HepG2 (cell line): ENCODE measurements around the gene OR6S1. TPM values are rescaled to one million over a fixed set of nuclear protein-coding genes. Genes with fewer than 3 reads are reported as not detected.
A peak's percentile ranks its signal among the peaks of the same experiment; 100 is the strongest.

Source experiments
- ERF ChIP-seq: IDR thresholded peaks from 2 replicates; pipeline ENCODE4 v1.6.1; 2018; ENCODE audit warnings: missing biosample characterization, missing genetic modification reagents
- GLMP ChIP-seq: sonication (generic); formaldehyde crosslinking; IDR thresholded peaks from 2 replicates; pipeline ENCODE4 v1.9.0; 2021; ENCODE audit warnings: missing genetic modification reagents, mild to moderate bottlenecking, borderline replicate concordance
- KDM3A ChIP-seq: IDR thresholded peaks from 2 replicates; pipeline ENCODE4 v1.6.1; 2018; ENCODE audit warnings: low read depth, missing compliant biosample characterization
- KDM5A ChIP-seq: fragments of 200-600 bp; sonication (generic); IDR thresholded peaks from 2 replicates; pipeline ENCODE4 v1.7.0; 2018; ENCODE audit warnings: antibody characterized with exemption, mild to moderate bottlenecking, low read length, borderline replicate concordance
- KDM6A ChIP-seq: IDR thresholded peaks from 2 replicates; pipeline ENCODE4 v1.6.1; 2016; ENCODE audit warnings: low read depth
- KLF6 ChIP-seq: IDR thresholded peaks from 2 replicates; pipeline ENCODE4 v1.8.0; 2016; ENCODE audit warnings: missing biosample characterization, missing genetic modification reagents
- MTA1 ChIP-seq: sonication (generic); formaldehyde crosslinking; IDR thresholded peaks from 2 replicates; pipeline ENCODE4 v1.4.0; 2020; ENCODE audit warnings: missing genetic modification reagents, mild to moderate bottlenecking, borderline replicate concordance
- MYNN ChIP-seq: sonication (generic); formaldehyde crosslinking; IDR thresholded peaks from 2 replicates; pipeline ENCODE4 v1.4.0; 2020; ENCODE audit warnings: mild to moderate bottlenecking, low read depth, missing genetic modification reagents
- MZF1 ChIP-seq: sonication (generic); formaldehyde crosslinking; IDR thresholded peaks from 2 replicates; pipeline ENCODE4 v1.8.1; 2023; ENCODE audit warnings: mild to moderate bottlenecking, missing genetic modification reagents, borderline replicate concordance
- NFYB ChIP-seq: sonication (generic); formaldehyde crosslinking; IDR thresholded peaks from 2 replicates; pipeline ENCODE4 v1.4.0; 2020; ENCODE audit warnings: missing genetic modification reagents
- PHF21A ChIP-seq: sonication (generic); formaldehyde crosslinking; IDR thresholded peaks from 2 replicates; pipeline ENCODE4 v1.5.0; 2020; ENCODE audit warnings: mild to moderate bottlenecking, missing genetic modification reagents
- PPARG ChIP-seq: conservative IDR thresholded peaks from 2 replicates; pipeline ENCODE4 v1.6.1; 2016; ENCODE audit warnings: missing biosample characterization, missing genetic modification reagents
- RBM22 ChIP-seq: fragments of 200-400 bp; formaldehyde crosslinking; optimal IDR thresholded peaks from 2 replicates; pipeline ENCODE3; 2017; ENCODE audit warnings: mild to moderate bottlenecking, low read length, moderate library complexity
- SMYD3 ChIP-seq: sonication (generic); formaldehyde crosslinking; IDR thresholded peaks from 2 replicates; pipeline ENCODE4 v1.8.1; 2023; ENCODE audit warnings: mild to moderate bottlenecking, missing genetic modification reagents
- TCF7 ChIP-seq: sonication (generic); IDR thresholded peaks from 2 replicates; pipeline ENCODE4 v1.6.1; 2016; ENCODE audit warnings: antibody characterized with exemption, low read depth
- YEATS2 ChIP-seq: sonication (generic); formaldehyde crosslinking; IDR thresholded peaks from 2 replicates; pipeline ENCODE4 v1.4.0; 2020; ENCODE audit warnings: missing genetic modification reagents, borderline replicate concordance
- ZFP1 ChIP-seq: IDR thresholded peaks from 2 replicates; pipeline ENCODE4 v1.6.1; 2016
- ZMYM2 ChIP-seq: sonication (generic); formaldehyde crosslinking; IDR thresholded peaks from 2 replicates; pipeline ENCODE4 v1.8.0; 2022; ENCODE audit warnings: mild to moderate bottlenecking, missing genetic modification reagents
- ZNF510 ChIP-seq: sonication (generic); formaldehyde crosslinking; IDR thresholded peaks from 2 replicates; pipeline ENCODE4 v1.4.0; 2020; ENCODE audit warnings: low read depth, mild to moderate bottlenecking, missing genetic modification reagents
- ZNF556 ChIP-seq: sonication (generic); formaldehyde crosslinking; IDR thresholded peaks from 2 replicates; pipeline ENCODE4 v1.4.0; 2020; ENCODE audit warnings: mild to moderate bottlenecking, missing genetic modification reagents, borderline replicate concordance
- ZNF703 ChIP-seq: sonication (generic); formaldehyde crosslinking; IDR thresholded peaks from 2 replicates; pipeline ENCODE4 v1.5.1; 2020; ENCODE audit warnings: missing genetic modification reagents, mild to moderate bottlenecking, moderate library complexity, borderline replicate concordance
- ZSCAN30 ChIP-seq: sonication (generic); formaldehyde crosslinking; IDR thresholded peaks from 2 replicates; pipeline ENCODE4 v1.5.0; 2020; ENCODE audit warnings: mild to moderate bottlenecking, missing genetic modification reagents
- polyA plus RNA-seq, 8 experiments: library from polyadenylated mRNA; depleted of rRNA in 3 of 8; stranded (reverse) in 7 of 8; unstranded in 1 of 8; fragments of >200 nt; fragmentation: Illumina TruSeq in 4 of 8; extraction: Trizol in 4 of 8; gene quantifications; 2 replicates each; pipeline versions ENCODE4 v1.2.1 to v1.2.3, GENCODE V29; 2011 to 2016; ENCODE audit warnings: low read depth in 4 of 8, missing spikeins in 1 of 8, mixed read lengths in 1 of 8; ENCODE audit not compliant: insufficient read depth in 1 of 8
- total RNA-seq, 5 experiments: library from RNA; depleted of rRNA; stranded (reverse); fragments of >200 nt; fragmentation: Illumina TruSeq; extraction: Trizol; gene quantifications; 2 replicates each; pipeline ENCODE4 v1.2.3, GENCODE V29; 2016; ENCODE audit warnings: low read depth in 1 of 5
- TF ChIP-seq, protein P1 (sequence below): sonication (generic); formaldehyde crosslinking; IDR thresholded peaks from 2 replicates; pipeline ENCODE4 v1.4.0; 2020; ENCODE audit warnings: missing genetic modification reagents
- TF ChIP-seq, protein P2 (sequence below): sonication (generic); formaldehyde crosslinking; IDR thresholded peaks from 2 replicates; pipeline ENCODE4 v1.4.0; 2020; ENCODE audit warnings: missing genetic modification reagents
- TF ChIP-seq, protein P3 (sequence below): sonication (generic); formaldehyde crosslinking; IDR thresholded peaks from 2 replicates; pipeline ENCODE4 v1.4.0; 2020; ENCODE audit warnings: mild to moderate bottlenecking, low read depth, missing genetic modification reagents

The OR6S1 gene
- total and polyA plus RNA-seq, 2 of the 13 experiments (the other 11 are each of a cell fraction or from before 2014, with no cell fraction given), result 0.09 TPM; not detected in 1

DNA sequence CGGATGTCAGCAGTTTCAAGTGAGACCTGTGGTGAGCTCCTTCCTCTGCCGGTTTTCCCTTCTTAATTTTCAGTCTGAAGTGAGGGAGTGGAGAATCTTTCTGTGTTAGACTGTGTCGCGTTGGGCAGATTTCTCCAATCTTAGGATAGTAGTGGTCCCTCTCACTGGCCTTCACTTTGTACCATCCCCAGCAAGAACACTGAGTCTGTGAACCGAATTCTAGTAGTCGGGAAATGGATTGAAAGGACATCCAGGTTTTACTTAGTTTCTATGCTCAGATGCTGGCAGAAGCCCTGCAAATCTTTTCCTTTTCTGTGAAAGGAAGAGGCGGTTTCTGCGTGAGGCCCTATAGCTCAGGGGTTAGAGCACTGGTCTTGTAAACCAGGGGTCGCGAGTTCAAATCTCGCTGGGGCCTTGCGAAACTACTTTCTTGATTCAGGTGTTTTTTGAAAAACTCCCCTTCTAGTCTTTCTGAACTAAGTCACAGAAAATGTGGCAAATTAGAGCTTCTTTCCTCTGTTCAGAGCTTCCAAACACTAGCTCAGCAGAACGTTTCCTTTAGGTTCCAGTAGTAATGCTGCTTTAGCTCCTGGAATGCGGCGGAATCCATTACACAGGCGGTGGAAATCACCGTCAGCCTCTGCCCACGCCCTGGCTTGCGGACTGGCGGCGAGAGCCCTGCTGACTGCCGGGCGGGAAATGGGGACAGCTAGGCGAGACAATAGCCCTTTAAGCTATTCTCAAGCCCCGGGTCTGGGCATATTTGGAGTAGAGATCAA is 40.0 kb upstream of the OR6S1 start (continued):
- TF ChIP-seq MYNN (CRISPR knock-in tag), result no peak; the same call in 1 of the 2 replicates
- TF ChIP-seq ZNF703, result no peak
- TF ChIP-seq MZF1, result peak; percentile 69; the same call in 1 of the 2 replicates
- TF ChIP-seq KDM6A (CRISPR knock-in tag), result peak; percentile 15; the same call in 1 of the 2 replicates
- 0 out of 2 replicates have a peak, but pooled peaks have one; percentile 16 for TF ChIP-seq YEATS2
- peak; percentile 36; the same call in 1 of the 2 replicates for TF ChIP-seq ERF (CRISPR knock-in tag)
- TF ChIP-seq MTA1 (CRISPR knock-in tag), result no peak
- peak; percentile 50; the same call in 1 of the 2 replicates for TF ChIP-seq ZNF556
- TF ChIP-seq KLF6 (CRISPR knock-in tag), result peak; percentile 6; the same call in 1 of the 2 replicates
- peak; percentile 33; the same call in 1 of the 2 replicates for TF ChIP-seq ZSCAN30 (CRISPR knock-in tag)
- TF ChIP-seq ZFP1 (CRISPR knock-in tag), result 0 out of 2 replicates have a peak, but pooled peaks have one; percentile 6
- peak; percentile 94 for TF ChIP-seq ZMYM2 (CRISPR knock-in tag)
- TF ChIP-seq, protein P1, sequence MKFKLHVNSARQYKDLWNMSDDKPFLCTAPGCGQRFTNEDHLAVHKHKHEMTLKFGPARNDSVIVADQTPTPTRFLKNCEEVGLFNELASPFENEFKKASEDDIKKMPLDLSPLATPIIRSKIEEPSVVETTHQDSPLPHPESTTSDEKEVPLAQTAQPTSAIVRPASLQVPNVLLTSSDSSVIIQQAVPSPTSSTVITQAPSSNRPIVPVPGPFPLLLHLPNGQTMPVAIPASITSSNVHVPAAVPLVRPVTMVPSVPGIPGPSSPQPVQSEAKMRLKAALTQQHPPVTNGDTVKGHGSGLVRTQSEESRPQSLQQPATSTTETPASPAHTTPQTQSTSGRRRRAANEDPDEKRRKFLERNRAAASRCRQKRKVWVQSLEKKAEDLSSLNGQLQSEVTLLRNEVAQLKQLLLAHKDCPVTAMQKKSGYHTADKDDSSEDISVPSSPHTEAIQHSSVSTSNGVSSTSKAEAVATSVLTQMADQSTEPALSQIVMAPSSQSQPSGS (CRISPR knock-in tag), result peak; percentile 74
- TF ChIP-seq SMYD3 (CRISPR knock-in tag), result peak; percentile 1; the same call in 1 of the 2 replicates
- no peak for TF ChIP-seq KDM5A
- peak; percentile 97 for TF ChIP-seq RBM22
- no peak for TF ChIP-seq GLMP (CRISPR knock-in tag)
- peak; percentile 22 for TF ChIP-seq PPARG (CRISPR knock-in tag)
- peak; percentile 20; the same call in 1 of the 2 replicates for TF ChIP-seq NFYB
- TF ChIP-seq, protein P2, sequence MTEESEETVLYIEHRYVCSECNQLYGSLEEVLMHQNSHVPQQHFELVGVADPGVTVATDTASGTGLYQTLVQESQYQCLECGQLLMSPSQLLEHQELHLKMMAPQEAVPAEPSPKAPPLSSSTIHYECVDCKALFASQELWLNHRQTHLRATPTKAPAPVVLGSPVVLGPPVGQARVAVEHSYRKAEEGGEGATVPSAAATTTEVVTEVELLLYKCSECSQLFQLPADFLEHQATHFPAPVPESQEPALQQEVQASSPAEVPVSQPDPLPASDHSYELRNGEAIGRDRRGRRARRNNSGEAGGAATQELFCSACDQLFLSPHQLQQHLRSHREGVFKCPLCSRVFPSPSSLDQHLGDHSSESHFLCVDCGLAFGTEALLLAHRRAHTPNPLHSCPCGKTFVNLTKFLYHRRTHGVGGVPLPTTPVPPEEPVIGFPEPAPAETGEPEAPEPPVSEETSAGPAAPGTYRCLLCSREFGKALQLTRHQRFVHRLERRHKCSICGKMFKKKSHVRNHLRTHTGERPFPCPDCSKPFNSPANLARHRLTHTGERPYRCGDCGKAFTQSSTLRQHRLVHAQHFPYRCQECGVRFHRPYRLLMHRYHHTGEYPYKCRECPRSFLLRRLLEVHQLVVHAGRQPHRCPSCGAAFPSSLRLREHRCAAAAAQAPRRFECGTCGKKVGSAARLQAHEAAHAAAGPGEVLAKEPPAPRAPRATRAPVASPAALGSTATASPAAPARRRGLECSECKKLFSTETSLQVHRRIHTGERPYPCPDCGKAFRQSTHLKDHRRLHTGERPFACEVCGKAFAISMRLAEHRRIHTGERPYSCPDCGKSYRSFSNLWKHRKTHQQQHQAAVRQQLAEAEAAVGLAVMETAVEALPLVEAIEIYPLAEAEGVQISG (CRISPR knock-in tag), result peak; percentile 75
- peak; percentile 72 for TF ChIP-seq PHF21A (CRISPR knock-in tag)
- peak; percentile 7; the same call in 1 of the 2 replicates for TF ChIP-seq TCF7
- TF ChIP-seq, protein P3, sequence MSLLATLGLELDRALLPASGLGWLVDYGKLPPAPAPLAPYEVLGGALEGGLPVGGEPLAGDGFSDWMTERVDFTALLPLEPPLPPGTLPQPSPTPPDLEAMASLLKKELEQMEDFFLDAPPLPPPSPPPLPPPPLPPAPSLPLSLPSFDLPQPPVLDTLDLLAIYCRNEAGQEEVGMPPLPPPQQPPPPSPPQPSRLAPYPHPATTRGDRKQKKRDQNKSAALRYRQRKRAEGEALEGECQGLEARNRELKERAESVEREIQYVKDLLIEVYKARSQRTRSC (CRISPR knock-in tag), result peak; percentile 30; the same call in 1 of the 2 replicates
- TF ChIP-seq KDM3A (CRISPR knock-in tag), result peak; percentile 11; the same call in 1 of the 2 replicates
- TF ChIP-seq ZNF510 (CRISPR knock-in tag), result no peak
